Neuronal stem cell (in vitro differentiated cells): Measurements from ENCODE around the gene CLEC4E.

Experiments
- DNase-seq: peaks from one replicate; pipeline ENCODE4 v3.0.0-alpha.2; 2013; ENCODE audit warnings: low spot score
- H2AFZ ChIP-seq: one replicate; pipeline ENCODE4 v1.6.1; 2013; ENCODE audit warnings: mild to moderate bottlenecking, low read length, inconsistent platforms
- H2AK5ac ChIP-seq: 2 replicates; pipeline ENCODE4 v1.6.1; 2013; ENCODE audit warnings: low read depth, mild to moderate bottlenecking, inconsistent platforms, low read length, moderate library complexity, mixed read lengths
- H2BK120ac ChIP-seq: 2 replicates; pipeline ENCODE4 v1.6.1; 2013; ENCODE audit warnings: low read depth, mild to moderate bottlenecking, inconsistent platforms, low read length, moderate library complexity, mixed read lengths
- H2BK12ac ChIP-seq: one replicate; pipeline ENCODE4 v1.6.1; 2013; ENCODE audit warnings: low read length, inconsistent platforms
- H2BK15ac ChIP-seq: 2 replicates; pipeline ENCODE4 v1.6.1; 2013; ENCODE audit warnings: mild to moderate bottlenecking, low read length, inconsistent platforms, mixed read lengths
- H2BK5ac ChIP-seq: one replicate; pipeline ENCODE4 v1.6.1; 2013; ENCODE audit warnings: inconsistent platforms, mild to moderate bottlenecking, low read length, moderate library complexity
- H3K14ac ChIP-seq: one replicate; pipeline ENCODE4 v1.6.1; 2013; ENCODE audit warnings: low read length, inconsistent platforms
- H3K18ac ChIP-seq: 2 replicates; pipeline ENCODE4 v1.6.1; 2013; ENCODE audit warnings: low read length, inconsistent platforms
- H3K23ac ChIP-seq: 2 replicates; pipeline ENCODE4 v1.6.1; 2013; ENCODE audit warnings: low read depth, mild to moderate bottlenecking, mixed read lengths, low read length, inconsistent platforms; ENCODE audit not compliant: poor library complexity
- H3K27ac ChIP-seq: replicated peaks from 3 replicates; pipeline ENCODE4 v1.5.1; 2013; ENCODE audit warnings: low read length, inconsistent platforms
- H3K27me3 ChIP-seq, 3 experiments: 2 replicates each; pipeline ENCODE4 v1.6.1; 2013; ENCODE audit warnings: low read length in 3 of 3, mild to moderate bottlenecking in 2 of 3, inconsistent platforms in 1 of 3, low read depth in 1 of 3, mixed read lengths in 1 of 3, moderate library complexity in 1 of 3; ENCODE audit not compliant: control insufficient read depth in 3 of 3, insufficient read depth in 3 of 3
- H3K36me3 ChIP-seq, 2 donors: replicated peaks in 1 of 2; 2 replicates each; pipeline ENCODE4 v1.6.1; 2013; ENCODE audit warnings: low read length in 2 of 2; ENCODE audit not compliant: control insufficient read depth in 2 of 2, insufficient read depth in 2 of 2
- H3K4ac ChIP-seq: 2 replicates; pipeline ENCODE4 v1.6.1; 2013; ENCODE audit warnings: inconsistent platforms, mild to moderate bottlenecking, low read length, moderate library complexity
- H3K4me1 ChIP-seq, 2 donors: 1 replicate in 1 of 2; 2 replicates in 1 of 2; pipeline ENCODE4 v1.6.1; 2013; ENCODE audit warnings: low read length in 2 of 2, low read depth in 1 of 2; ENCODE audit not compliant: control insufficient read depth in 2 of 2, insufficient read depth in 1 of 2
- H3K4me2 ChIP-seq: one replicate; pipeline ENCODE4 v1.6.1; 2013; ENCODE audit warnings: mild to moderate bottlenecking, low read length, inconsistent platforms; ENCODE audit not compliant: insufficient read depth, poor library complexity, severe bottlenecking
- H3K4me3 ChIP-seq, 2 donors: 2 replicates each; pipeline ENCODE4 v1.5.1; 2013; ENCODE audit warnings: low read length in 2 of 2, mild to moderate bottlenecking in 2 of 2, inconsistent platforms in 1 of 2, moderate library complexity in 1 of 2
- H3K79me1 ChIP-seq: one replicate; pipeline ENCODE4 v1.6.1; 2013; ENCODE audit warnings: low read depth, mild to moderate bottlenecking, inconsistent platforms, low read length, moderate library complexity
- H3K9ac ChIP-seq: one replicate; pipeline ENCODE4 v1.6.1; 2013; ENCODE audit warnings: mild to moderate bottlenecking, low read depth, low read length, inconsistent platforms; ENCODE audit not compliant: poor library complexity
- H3K9me3 ChIP-seq, 2 donors: replicated peaks in 1 of 2; 2 replicates each; pipeline versions ENCODE3 to v1.6.1; 2013; ENCODE audit warnings: low read length in 2 of 2, mild to moderate bottlenecking in 2 of 2, inconsistent platforms in 1 of 2, low read depth in 1 of 2, mixed read lengths in 1 of 2, moderate library complexity in 1 of 2; ENCODE audit not compliant: control insufficient read depth in 2 of 2, insufficient read depth in 1 of 2
- H4K8ac ChIP-seq: one replicate; pipeline ENCODE4 v1.6.1; 2013; ENCODE audit warnings: low read depth, mild to moderate bottlenecking, inconsistent platforms, low read length, moderate library complexity
- H4K91ac ChIP-seq: one replicate; pipeline ENCODE4 v1.6.1; 2013; ENCODE audit warnings: low read length, low read depth, mild to moderate bottlenecking, inconsistent platforms; ENCODE audit not compliant: poor library complexity
- WGBS, 2 donors: extraction: QIAGEN DNeasy Blood & Tissue Kit; methylation state at CpG; one replicate each; pipeline ENCODE4 v1.1.7; 2013; ENCODE audit warnings: missing lambda C conversion rate in 2 of 2, mixed read lengths in 1 of 2; ENCODE audit not compliant: insufficient read length in 2 of 2, insufficient replicate concordance in 1 of 2; ENCODE audit errors: extremely low coverage in 2 of 2; 5-methylcytosine and 5-hydroxymethylcytosine counted together

Gene CLEC4E

GRCh38 chr12:8581098-8581784 lies 40.5 kb upstream of the CLEC4E start:
- no peak overlapping the region for H3K9ac ChIP-seq
- peaks cover 0 to 3% (median 0%) of the 10 kb centered on the region in 3 experiments for H3K27me3 ChIP-seq
- no peaks in the 10 kb centered on the region for H3K9me3 ChIP-seq
- H3K79me1 ChIP-seq = no peaks in the 10 kb centered on the region
- no peak overlapping the region for H3K4ac ChIP-seq
- H3K4me1 ChIP-seq = peaks cover 0 to 2% of the 10 kb centered on the region in 2 donors
- H2BK15ac ChIP-seq = no peak overlapping the region
- H3K18ac ChIP-seq = no peak overlapping the region
- no peak overlapping the region for H3K14ac ChIP-seq
- H2BK5ac ChIP-seq = no peak overlapping the region
- H3K23ac ChIP-seq = no peak overlapping the region
- H2BK12ac ChIP-seq = no peak overlapping the region
- no peak for DNase-seq
- no peak overlapping the region for H2AFZ ChIP-seq
- no CpG with 5 or more reads among the region's 9 CpGs for WGBS, 2 donors
- H4K8ac ChIP-seq = no peak overlapping the region
- no peak overlapping the region for H2BK120ac ChIP-seq
- no peaks in the 10 kb centered on the region for H3K36me3 ChIP-seq
- no peak overlapping the region for H2AK5ac ChIP-seq
- no peak overlapping the region for H4K91ac ChIP-seq
- H3K27ac ChIP-seq = no peak overlapping the region
- H3K4me2 ChIP-seq = no peak overlapping the region
- H3K4me3 ChIP-seq = no peak overlapping the region

DNA sequence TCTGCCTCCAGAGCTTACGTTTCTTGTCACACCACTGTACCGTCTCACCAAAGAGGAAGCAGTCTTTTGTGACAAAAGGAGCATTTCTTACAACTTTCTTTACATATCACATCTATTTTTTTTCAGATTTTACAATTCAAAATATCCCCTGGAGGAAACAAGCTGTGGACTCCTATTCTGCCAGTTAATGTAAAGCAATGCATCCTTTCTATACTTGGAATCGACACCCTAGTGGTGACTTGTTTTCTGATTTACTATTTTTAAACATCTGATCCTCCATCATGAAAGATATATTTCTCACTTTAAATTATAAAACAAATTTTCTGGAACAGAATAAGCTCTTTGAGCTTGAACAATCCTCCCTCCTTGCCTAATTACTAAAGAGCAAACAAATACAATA lies 37.2 kb upstream of the CLEC4E start:
- Histone ChIP-seq H3K9me3 (no peaks in the 10 kb centered on the region), H3K27me3 (peaks cover 0 to 3% (median 0%) of the 10 kb centered on the region in 3 experiments), H2AK5ac (no peak overlapping the region), H2BK5ac (no peak overlapping the region), H3K27ac (no peak overlapping the region), H2BK12ac (no peak overlapping the region), H2BK120ac (no peak overlapping the region), H3K18ac (no peak overlapping the region), H2BK15ac (no peak overlapping the region), H3K79me1 (no peaks in the 10 kb centered on the region), H3K4me3 (no peak overlapping the region), H3K9ac (no peak overlapping the region), H3K14ac (no peak overlapping the region), H3K4ac (no peak overlapping the region), H3K4me2 (no peak overlapping the region), H3K23ac (no peak overlapping the region), H3K4me1 (peaks cover 0 to 2% of the 10 kb centered on the region in 2 donors), H4K8ac (no peak overlapping the region), H3K36me3 (no peaks in the 10 kb centered on the region), H4K91ac (no peak overlapping the region), H2AFZ (no peak overlapping the region)
- no CpG with 5 or more reads among the region's 3 CpGs for WGBS, 2 donors
- no peak for DNase-seq

GRCh38 chr12:8572507-8572906 lies 31.8 kb upstream of the CLEC4E start:
- no peak overlapping the region for H2BK12ac ChIP-seq
- H3K14ac ChIP-seq = no peak overlapping the region
- no peak overlapping the region for H3K4me2 ChIP-seq
- no peak for DNase-seq
- H3K18ac ChIP-seq = no peak overlapping the region
- H3K23ac ChIP-seq = no peak overlapping the region
- no peak overlapping the region for H4K8ac ChIP-seq
- H3K4ac ChIP-seq = no peak overlapping the region
- no peak overlapping the region for H2AK5ac ChIP-seq
- no peak overlapping the region for H2BK5ac ChIP-seq
- WGBS, 2 donors = no CpG with 5 or more reads among the region's 2 CpGs
- H3K27me3 ChIP-seq = peaks cover 0 to 3% (median 0%) of the 10 kb centered on the region in 3 experiments
- no peak overlapping the region for H2BK15ac ChIP-seq
- no peaks in the 10 kb centered on the region for H3K4me1 ChIP-seq
- no peak overlapping the region for H3K4me3 ChIP-seq
- no peak overlapping the region for H4K91ac ChIP-seq
- no peaks in the 10 kb centered on the region for H3K79me1 ChIP-seq
- H2BK120ac ChIP-seq = no peak overlapping the region
- peak overlapping the region; percentile 23 for H2AFZ ChIP-seq
- no peak overlapping the region for H3K27ac ChIP-seq
- H3K9me3 ChIP-seq = peaks cover 0 to 5% of the 10 kb centered on the region in 2 donors
- no peaks in the 10 kb centered on the region for H3K36me3 ChIP-seq
- H3K9ac ChIP-seq = no peak overlapping the region

DNA sequence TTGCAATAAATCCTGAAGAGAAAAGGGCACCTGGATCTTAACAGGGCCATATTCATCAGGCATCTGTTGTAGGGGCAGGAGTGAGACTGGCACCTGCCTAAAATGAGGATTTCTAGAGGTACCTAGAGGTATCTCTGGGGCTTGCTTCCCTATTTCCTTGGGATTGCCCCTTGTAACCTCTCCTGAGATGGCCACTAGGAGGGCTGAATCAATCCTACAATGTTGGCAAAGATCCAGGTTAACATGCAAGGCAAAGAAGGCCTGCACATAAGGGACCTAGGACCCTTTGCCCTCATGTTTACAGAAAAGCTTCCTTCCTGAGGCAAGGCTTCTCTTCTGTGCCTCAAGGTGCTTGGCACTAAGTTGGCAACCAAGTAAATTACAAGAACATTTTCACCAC lies 25.8 kb upstream of the CLEC4E start:
- H2BK15ac ChIP-seq = no peak overlapping the region
- no peak overlapping the region for H3K4me3 ChIP-seq
- no peak overlapping the region for H3K23ac ChIP-seq

More for the DNA sequence above, 25.8 kb upstream of the CLEC4E start:
- Histone ChIP-seq H4K91ac (no peak overlapping the region), H4K8ac (no peak overlapping the region), H2AFZ (no peak overlapping the region), H2AK5ac (no peak overlapping the region), H2BK120ac (no peak overlapping the region), H3K9me3 (peaks cover 0 to 10% of the 10 kb centered on the region in 2 donors), H3K27me3 (no peaks in the 10 kb centered on the region), H3K79me1 (no peaks in the 10 kb centered on the region), H2BK12ac (no peak overlapping the region), H3K27ac (no peak overlapping the region), H2BK5ac (no peak overlapping the region), H3K36me3 (no peaks in the 10 kb centered on the region), H3K4me2 (no peak overlapping the region), H3K14ac (no peak overlapping the region), H3K4ac (no peak overlapping the region), H3K4me1 (no peaks in the 10 kb centered on the region), H3K18ac (no peak overlapping the region), H3K9ac (no peak overlapping the region)
- DNase-seq = no peak
